ENCODE results near the gene MTG1. TPM values are rescaled to one million over a fixed set of nuclear protein-coding genes. Genes with fewer than 3 reads are reported as not detected.
A peak's percentile ranks its signal among the peaks of the same experiment; 100 is the strongest.

MTG1 gene
- total RNA-seq, 2 donors from 2014 or later = 9.9 to 15.1 TPM

DNA sequence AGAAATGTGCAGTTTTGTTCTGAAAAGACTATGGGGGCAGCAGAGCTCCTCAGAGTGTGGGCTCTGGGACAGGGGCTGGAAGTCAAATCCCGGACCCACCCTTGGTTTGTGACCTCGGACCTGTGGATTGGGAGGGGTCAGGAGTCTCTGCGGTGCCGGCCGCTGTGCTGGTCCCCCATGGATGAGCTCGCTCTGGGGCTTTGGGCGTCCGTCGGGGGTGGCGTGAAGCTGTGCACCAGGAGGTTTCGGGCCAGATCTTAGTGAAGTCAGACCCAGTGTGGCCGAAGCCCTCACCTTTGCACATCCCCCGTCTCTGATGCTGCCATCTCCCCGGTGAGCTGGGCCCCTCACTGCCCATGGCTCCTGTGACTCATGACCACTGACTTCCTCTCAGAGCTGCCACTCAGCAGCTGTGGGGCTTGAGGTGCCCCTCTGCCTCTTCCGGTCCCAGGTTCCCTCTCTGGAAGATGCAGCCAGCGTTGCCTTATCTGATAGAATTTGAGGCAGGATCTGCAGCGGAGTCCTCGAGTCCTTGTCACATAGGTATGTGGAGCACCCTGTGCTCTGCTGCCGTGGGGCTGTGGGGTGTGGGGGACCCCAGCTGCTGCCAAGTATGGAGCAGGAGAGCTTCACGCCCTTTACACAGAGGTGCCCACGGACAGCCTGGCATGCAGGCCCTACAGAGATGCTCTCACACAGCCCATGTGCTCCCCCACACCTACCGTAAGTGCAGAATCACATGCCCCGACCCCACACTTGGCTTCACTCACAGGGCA is 48.4 kb downstream of the MTG1 start:
- TF ChIP-seq, protein P1, sequence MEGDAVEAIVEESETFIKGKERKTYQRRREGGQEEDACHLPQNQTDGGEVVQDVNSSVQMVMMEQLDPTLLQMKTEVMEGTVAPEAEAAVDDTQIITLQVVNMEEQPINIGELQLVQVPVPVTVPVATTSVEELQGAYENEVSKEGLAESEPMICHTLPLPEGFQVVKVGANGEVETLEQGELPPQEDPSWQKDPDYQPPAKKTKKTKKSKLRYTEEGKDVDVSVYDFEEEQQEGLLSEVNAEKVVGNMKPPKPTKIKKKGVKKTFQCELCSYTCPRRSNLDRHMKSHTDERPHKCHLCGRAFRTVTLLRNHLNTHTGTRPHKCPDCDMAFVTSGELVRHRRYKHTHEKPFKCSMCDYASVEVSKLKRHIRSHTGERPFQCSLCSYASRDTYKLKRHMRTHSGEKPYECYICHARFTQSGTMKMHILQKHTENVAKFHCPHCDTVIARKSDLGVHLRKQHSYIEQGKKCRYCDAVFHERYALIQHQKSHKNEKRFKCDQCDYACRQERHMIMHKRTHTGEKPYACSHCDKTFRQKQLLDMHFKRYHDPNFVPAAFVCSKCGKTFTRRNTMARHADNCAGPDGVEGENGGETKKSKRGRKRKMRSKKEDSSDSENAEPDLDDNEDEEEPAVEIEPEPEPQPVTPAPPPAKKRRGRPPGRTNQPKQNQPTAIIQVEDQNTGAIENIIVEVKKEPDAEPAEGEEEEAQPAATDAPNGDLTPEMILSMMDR (IDR thresholded peaks at IDR 0.05) = no peak

GRCh38 chr10:133442967-133443924 is 49.3 kb downstream of the MTG1 start:
- TF ChIP-seq, protein P1 (IDR thresholded peaks at IDR 0.05) = no peak
- no peak overlapping the region for H3K4me3 ChIP-seq

More for the DNA sequence above, 48.4 kb downstream of the MTG1 start:
- no peaks in the 10 kb centered on the region for H3K27me3 ChIP-seq
- no peak overlapping the region for H3K4me3 ChIP-seq
- H3K9me3 ChIP-seq = peaks cover 0 to 12% of the 10 kb centered on the region in 2 donors
- H3K36me3 ChIP-seq = no peaks in the 10 kb centered on the region
- H3K27ac ChIP-seq = no peak overlapping the region
- no peaks in the 10 kb centered on the region for H3K4me1 ChIP-seq
- DNase-seq (ENCODE audit: low spot score) = peak; percentile 38

DNA sequence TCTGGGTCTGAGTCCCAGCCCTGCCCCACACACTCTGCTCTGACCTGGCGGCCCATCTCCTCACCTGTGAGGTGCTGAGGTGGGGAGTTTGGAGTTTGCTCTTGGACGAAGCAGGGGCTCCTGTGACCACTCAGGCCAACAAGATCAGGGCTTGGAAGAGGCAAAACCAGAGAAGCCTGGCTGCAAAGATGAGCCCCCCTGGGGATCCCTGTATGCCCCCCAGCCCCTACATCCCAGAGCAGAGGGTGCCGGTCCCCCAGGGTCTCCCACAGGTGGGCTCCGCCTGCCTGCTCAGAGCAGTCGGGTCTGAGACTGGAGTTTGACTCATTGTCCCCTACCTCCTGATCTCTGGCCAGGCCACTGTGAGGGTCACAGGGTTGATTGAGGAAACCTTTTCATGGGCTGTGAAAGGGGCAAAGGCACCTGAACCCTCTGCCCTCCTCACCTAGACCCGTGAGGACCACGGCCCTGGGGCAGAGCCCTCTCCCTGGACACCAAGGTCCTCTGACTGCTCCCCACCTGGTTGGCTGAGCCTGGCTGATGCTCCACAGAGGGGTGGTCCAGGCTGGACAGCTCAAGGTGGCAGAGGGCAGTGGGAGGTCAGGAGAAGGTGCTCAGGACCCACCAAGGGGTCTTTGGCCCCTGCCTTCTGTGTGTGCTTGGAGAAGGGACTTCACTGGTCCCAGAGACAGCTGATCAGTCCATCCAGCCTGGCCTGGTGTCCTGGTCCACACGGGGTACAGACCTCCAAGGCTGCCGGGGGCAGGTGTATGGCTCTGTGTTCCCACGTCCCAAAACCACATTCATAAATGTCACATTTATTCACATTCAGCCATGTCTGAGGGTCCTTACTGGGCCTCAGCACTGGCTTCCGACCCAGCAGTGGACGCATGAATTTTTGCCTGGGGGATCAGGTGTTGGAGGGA is 50.6 kb downstream of the MTG1 start:
- TF ChIP-seq, protein P1 (IDR thresholded peaks at IDR 0.05) = no peak
- no peaks in the 10 kb centered on the region for H3K36me3 ChIP-seq
- H3K27me3 ChIP-seq = no peaks in the 10 kb centered on the region
- H3K27ac ChIP-seq = no peak overlapping the region
- no peaks in the 10 kb centered on the region for H3K4me1 ChIP-seq
- DNase-seq (ENCODE audit: low spot score) = peak; percentile 18
- no peak overlapping the region for H3K4me3 ChIP-seq
- H3K9me3 ChIP-seq = peaks cover 0 to 34% of the 10 kb centered on the region in 2 donors

More at GRCh38 chr10:133442967-133443924, 49.3 kb downstream of the MTG1 start:
- H3K4me1 ChIP-seq = no peaks in the 10 kb centered on the region
- H3K9me3 ChIP-seq = peaks cover 0 to 21% of the 10 kb centered on the region in 2 donors
- no peaks in the 10 kb centered on the region for H3K36me3 ChIP-seq
- H3K27me3 ChIP-seq = no peaks in the 10 kb centered on the region
- DNase-seq (ENCODE audit: low spot score) = peak; percentile 38
- H3K27ac ChIP-seq = no peak overlapping the region

DNA sequence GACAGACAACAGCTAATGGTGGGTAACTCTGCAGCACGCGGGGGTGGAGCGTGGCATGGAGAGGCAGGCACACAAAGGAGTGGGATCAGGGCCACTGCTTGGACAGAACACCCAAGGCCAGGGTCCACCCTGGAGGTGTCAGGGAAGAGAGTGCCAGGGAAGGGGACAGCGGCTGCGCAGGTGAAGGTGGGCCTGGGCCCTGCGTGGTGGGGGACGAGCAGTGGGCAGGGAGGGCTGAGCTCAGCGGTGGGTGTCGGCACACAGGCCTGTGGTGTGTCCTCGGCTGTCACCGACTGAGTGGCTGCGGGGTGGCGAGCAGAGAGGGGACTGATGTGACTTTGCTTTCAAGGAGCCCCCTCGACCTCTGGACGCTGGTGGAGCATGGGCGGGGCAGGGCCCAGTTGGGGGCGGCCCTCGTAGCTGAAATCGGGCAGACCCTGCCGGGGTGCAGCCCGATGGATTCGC is 51.3 kb downstream of the MTG1 start:
- H3K4me3 ChIP-seq = no peak overlapping the region
- H3K27ac ChIP-seq = no peak overlapping the region
- DNase-seq (ENCODE audit: low spot score) = peak; percentile 38
- H3K9me3 ChIP-seq = peaks cover 0 to 34% of the 10 kb centered on the region in 2 donors
- H3K36me3 ChIP-seq = no peaks in the 10 kb centered on the region
- H3K4me1 ChIP-seq = no peaks in the 10 kb centered on the region
- H3K27me3 ChIP-seq = no peaks in the 10 kb centered on the region
- TF ChIP-seq, protein P1 (IDR thresholded peaks at IDR 0.05) = no peak
